ENCODE data around the gene GCC1. TPM values are rescaled to one million over a fixed set of nuclear protein-coding genes. Genes with fewer than 3 reads are reported as not detected.
A peak's percentile ranks its signal among the peaks of the same experiment; 100 is the strongest.

GCC1 gene
- polyA plus RNA-seq, 3 donors = 5.9 to 9.2 (median 6.4) TPM

DNA sequence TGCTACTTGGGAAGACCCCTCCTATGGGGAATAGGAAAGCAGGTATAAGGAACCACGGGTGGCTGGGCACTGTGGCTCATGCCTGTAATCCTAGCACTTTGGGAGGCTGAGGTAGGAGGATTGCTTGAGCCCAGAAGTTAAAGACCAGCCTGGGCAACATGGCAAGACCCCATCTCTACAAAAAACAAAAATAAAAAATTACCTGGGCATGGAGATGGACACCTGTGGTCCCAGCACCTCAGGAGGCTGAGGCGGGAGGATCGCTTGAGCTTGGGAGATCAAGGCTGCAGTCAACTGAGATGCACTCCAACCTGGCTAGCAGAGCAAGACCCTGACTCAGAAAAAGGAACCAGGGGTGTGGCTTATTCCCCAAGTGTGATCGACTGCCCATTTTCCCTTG, 7.2 kb upstream of the GCC1 start:
- H3K27me3 Mint-ChIP-seq (ENCODE audit: low read depth in 3 of 3) = peaks cover 2 to 5% (median 4%) of the 10 kb centered on the region in 3 donors
- peak overlapping the region in 1 of 7 donors; percentile 13 for H3K27ac Mint-ChIP-seq
- Histone ChIP-seq H3K9ac (ENCODE audit: insufficient read depth, low read length, poor library complexity, severe bottlenecking) (no peak overlapping the region), H2AFZ (ENCODE audit: insufficient read depth, low read depth, low read length, poor library complexity, severe bottlenecking) (no peak overlapping the region), H3K79me2 (ENCODE audit: insufficient read depth, low read length) (peaks cover 10% of the 10 kb centered on the region), H4K20me1 (ENCODE audit: insufficient read depth, low read length) (peaks cover 4% of the 10 kb centered on the region), H3K4me3 (replicated peaks in 1 of 3; ENCODE audit: low read depth in 2 of 3, low read length in 3 of 3) (no peak overlapping the region), H3K36me3 (replicated peaks in 1 of 2; ENCODE audit: control insufficient read depth in 1 of 2, insufficient read depth in 2 of 2, low read length in 2 of 2) (peaks cover 15 to 17% of the 10 kb centered on the region in 2 donors), H3K27ac (ENCODE audit: low read depth in 1 of 2, low read length in 2 of 2) (no peak overlapping the region), H3K4me1 (ENCODE audit: control insufficient read depth in 1 of 2, insufficient read depth in 2 of 2, low read length in 2 of 2) (peaks cover 45 to 59% of the 10 kb centered on the region in 2 donors), H3K9me3 (replicated peaks in 1 of 2; ENCODE audit: control insufficient read depth in 1 of 2, insufficient read depth in 1 of 2, low read length in 2 of 2) (no peaks in the 10 kb centered on the region), H3K27me3 (ENCODE audit: control insufficient read depth in 2 of 2, insufficient read depth in 2 of 2, low read length in 2 of 2) (no peaks in the 10 kb centered on the region), H3K4me2 (replicated peaks; ENCODE audit: extremely low read depth, low read length, poor library complexity, severe bottlenecking) (no peak overlapping the region)
- TF ChIP-seq, protein P1, sequence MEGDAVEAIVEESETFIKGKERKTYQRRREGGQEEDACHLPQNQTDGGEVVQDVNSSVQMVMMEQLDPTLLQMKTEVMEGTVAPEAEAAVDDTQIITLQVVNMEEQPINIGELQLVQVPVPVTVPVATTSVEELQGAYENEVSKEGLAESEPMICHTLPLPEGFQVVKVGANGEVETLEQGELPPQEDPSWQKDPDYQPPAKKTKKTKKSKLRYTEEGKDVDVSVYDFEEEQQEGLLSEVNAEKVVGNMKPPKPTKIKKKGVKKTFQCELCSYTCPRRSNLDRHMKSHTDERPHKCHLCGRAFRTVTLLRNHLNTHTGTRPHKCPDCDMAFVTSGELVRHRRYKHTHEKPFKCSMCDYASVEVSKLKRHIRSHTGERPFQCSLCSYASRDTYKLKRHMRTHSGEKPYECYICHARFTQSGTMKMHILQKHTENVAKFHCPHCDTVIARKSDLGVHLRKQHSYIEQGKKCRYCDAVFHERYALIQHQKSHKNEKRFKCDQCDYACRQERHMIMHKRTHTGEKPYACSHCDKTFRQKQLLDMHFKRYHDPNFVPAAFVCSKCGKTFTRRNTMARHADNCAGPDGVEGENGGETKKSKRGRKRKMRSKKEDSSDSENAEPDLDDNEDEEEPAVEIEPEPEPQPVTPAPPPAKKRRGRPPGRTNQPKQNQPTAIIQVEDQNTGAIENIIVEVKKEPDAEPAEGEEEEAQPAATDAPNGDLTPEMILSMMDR (IDR thresholded peaks at IDR 0.05) = no peak
- 100% methylated on average over 2 of the region's 4 CpGs for WGBS (ENCODE audit: insufficient coverage)
- intact Hi-C loops (cut with micrococcal nuclease) = no loop called here
- peaks cover 20 to 29% of the 10 kb centered on the region in 2 donors for H3K36me3 Mint-ChIP-seq
- no peak overlapping the region for H3K4me3 Mint-ChIP-seq
- H3K9me3 Mint-ChIP-seq = peaks cover 0 to 4% (median 0%) of the 10 kb centered on the region in 7 donors
- no peak for DNase-seq
- peaks cover 51% of the 10 kb centered on the region for H3K4me1 Mint-ChIP-seq

DNA sequence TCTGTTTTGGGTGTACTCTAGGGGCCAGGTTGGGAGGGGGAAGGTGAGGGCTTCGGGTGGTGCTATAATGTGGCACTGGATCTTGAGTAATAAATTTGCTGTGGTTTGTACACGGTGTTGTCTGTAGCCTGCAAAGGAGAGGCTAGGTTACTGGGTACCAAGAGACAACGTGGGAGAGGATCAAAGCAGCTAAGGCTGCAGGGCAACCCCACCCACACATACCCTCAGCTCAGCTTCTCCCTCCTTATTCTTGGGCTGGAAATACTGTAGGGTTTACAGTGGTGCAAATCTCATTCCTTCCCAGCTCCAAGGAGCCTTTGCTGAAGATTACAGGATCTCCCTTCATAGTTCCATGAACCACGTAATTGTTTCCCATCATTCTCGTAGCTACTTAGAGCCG, 6.2 kb upstream of the GCC1 start:
- Histone ChIP-seq H3K9me3 (replicated peaks in 1 of 2; ENCODE audit: control insufficient read depth in 1 of 2, insufficient read depth in 1 of 2, low read length in 2 of 2) (no peaks in the 10 kb centered on the region), H4K20me1 (ENCODE audit: insufficient read depth, low read length) (peaks cover 4% of the 10 kb centered on the region), H3K4me3 (replicated peaks in 1 of 3; ENCODE audit: low read depth in 2 of 3, low read length in 3 of 3) (no peak overlapping the region), H3K4me2 (replicated peaks; ENCODE audit: extremely low read depth, low read length, poor library complexity, severe bottlenecking) (no peak overlapping the region), H3K36me3 (replicated peaks in 1 of 2; ENCODE audit: control insufficient read depth in 1 of 2, insufficient read depth in 2 of 2, low read length in 2 of 2) (peaks cover 15 to 17% of the 10 kb centered on the region in 2 donors), H3K79me2 (ENCODE audit: insufficient read depth, low read length) (peaks cover 10% of the 10 kb centered on the region), H3K27ac (ENCODE audit: low read depth in 1 of 2, low read length in 2 of 2) (no peak overlapping the region), H3K9ac (ENCODE audit: insufficient read depth, low read length, poor library complexity, severe bottlenecking) (no peak overlapping the region), H3K27me3 (ENCODE audit: control insufficient read depth in 2 of 2, insufficient read depth in 2 of 2, low read length in 2 of 2) (no peaks in the 10 kb centered on the region), H3K4me1 (ENCODE audit: control insufficient read depth in 1 of 2, insufficient read depth in 2 of 2, low read length in 2 of 2) (peaks cover 48 to 62% of the 10 kb centered on the region in 2 donors), H2AFZ (ENCODE audit: insufficient read depth, low read depth, low read length, poor library complexity, severe bottlenecking) (no peak overlapping the region)
- intact Hi-C loops (cut with micrococcal nuclease) = no loop called here
- Mint-ChIP-seq H3K36me3 (peaks cover 20 to 29% of the 10 kb centered on the region in 2 donors), H3K4me3 (no peak overlapping the region), H3K9me3 (peaks cover 0 to 4% (median 0%) of the 10 kb centered on the region in 7 donors), H3K27ac (peak overlapping the region in 1 of 7 donors; percentile 60), H3K4me1 (peaks cover 57% of the 10 kb centered on the region), H3K27me3 (ENCODE audit: low read depth in 3 of 3) (peaks cover 0 to 5% (median 2%) of the 10 kb centered on the region in 3 donors)
- WGBS (ENCODE audit: insufficient coverage) = no CpG with 5 or more reads among the region's 6 CpGs
- TF ChIP-seq, protein P1 (IDR thresholded peaks at IDR 0.05) = no peak
- no peak for DNase-seq

Data from CD14-positive monocyte (primary cell).